ENCODE data around the gene DPCD.

DPCD gene

DNA sequence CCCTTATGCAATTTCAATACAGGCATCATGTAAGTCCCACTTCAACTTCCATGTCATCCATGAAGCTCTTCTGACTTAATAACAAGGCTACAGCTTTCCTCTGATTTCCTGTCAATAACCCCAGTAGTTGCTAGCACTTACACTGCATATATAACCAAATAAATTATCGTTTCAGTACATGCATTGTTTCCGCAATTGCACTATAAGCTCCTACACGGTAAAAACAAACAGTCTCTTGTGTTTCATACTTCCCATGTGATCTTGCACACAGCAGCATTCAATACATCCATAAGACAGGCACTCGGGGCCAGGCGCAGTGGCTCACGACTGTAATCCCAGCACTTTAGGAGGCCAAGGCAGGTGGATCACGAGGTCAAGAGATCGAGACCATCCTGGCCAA, 65.4 kb downstream of the DPCD start:
- no peak for DNase-seq

GRCh38 chr10:101655570-101655969, 67.4 kb downstream of the DPCD start:
- DNase-seq, result no peak

- no peak for DNase-seq
These were observed 68.8 kb downstream of the DPCD start for GRCh38 chr10:101656890-101657289.

GRCh38 chr10:101658975-101659374, 70.9 kb downstream of the DPCD start:
- no peak for DNase-seq
